Endothelial cell of umbilical vein (primary cell): ENCODE data around the gene GINS3. TPM values are rescaled to one million over a fixed set of nuclear protein-coding genes. Genes with fewer than 3 reads are reported as not detected.

Source experiments
- BruUV-seq: library from RNA; stranded (reverse); fragments of 400-500 nt; replicated peaks from 2 replicates; lab custom pipeline; 2021; lab: Mats Ljungman, UMichigan
- CTCF ChIA-PET: fragments of 300-600, 350-600 bp; sonication (Branson Sonifier 250); formaldehyde crosslinking; loops from one replicate; lab custom pipeline; 2021; ENCODE audit warnings: antibody characterized with exemption, inconsistent platforms; lab: Charles Lee
- POLR2A ChIA-PET: fragments of 300-600, 350-600 bp; sonication (Branson Sonifier 250); formaldehyde crosslinking; loops from one replicate; lab custom pipeline; 2021; ENCODE audit warnings: antibody characterized with exemption, inconsistent platforms; lab: Charles Lee
- DNase-seq: peaks from one replicate; pipeline ENCODE4 v3.0.0-alpha.2; 2011; ENCODE audit warnings: low read depth, low spot score
- FAIRE-seq: peaks from 2 replicates; lab custom pipeline; 2011; peaks lifted over from hg19 to GRCh38; lab: Jason Lieb, UNC
- H2AFZ ChIP-seq: 2 replicates; pipeline ENCODE4 v1.6.0; 2012; ENCODE audit warnings: low read depth, low read length, control low read depth, inconsistent platforms
- H3K27ac ChIP-seq: 2 replicates; pipeline ENCODE4 v1.5.1; 2011; ENCODE audit warnings: low read depth, mild to moderate bottlenecking, control low read depth, low read length, moderate library complexity; ENCODE audit not compliant: insufficient read depth
- H3K27me3 ChIP-seq, 2 experiments: 2 replicates each; pipeline versions ENCODE4 v1.6.0 to v1.6.1; 2011; ENCODE audit warnings: low read length in 2 of 2, mixed read lengths in 1 of 2; ENCODE audit not compliant: control insufficient read depth in 2 of 2, insufficient read depth in 2 of 2
- H3K36me3 ChIP-seq, 2 experiments: 2 replicates in 1 of 2; 3 replicates in 1 of 2; pipeline ENCODE4 v1.5.1; 2011; ENCODE audit warnings: low read length in 2 of 2, mild to moderate bottlenecking in 1 of 2, moderate library complexity in 1 of 2; ENCODE audit not compliant: control insufficient read depth in 2 of 2, insufficient read depth in 2 of 2; ENCODE audit errors: extremely low read depth in 1 of 2
- H3K4me1 ChIP-seq: 3 replicates; pipeline ENCODE4 v1.5.1; 2011; ENCODE audit warnings: mild to moderate bottlenecking, low read length; ENCODE audit not compliant: control insufficient read depth, insufficient read depth; ENCODE audit errors: extremely low read depth
- H3K4me2 ChIP-seq: 2 replicates; pipeline ENCODE4 v1.6.1; 2011; ENCODE audit warnings: low read length, control low read depth, mixed read lengths; ENCODE audit not compliant: insufficient read depth
- H3K4me3 ChIP-seq, 3 experiments: fragments of 200-600 bp in 1 of 3; sonication (generic), shearing (Covaris generic) in 1 of 3; replicated peaks in 1 of 3; 2 replicates each; pipeline ENCODE4 v1.5.1; 2011 to 2016; ENCODE audit warnings: control low read depth in 3 of 3, low read length in 3 of 3, mild to moderate bottlenecking in 2 of 3, inconsistent platforms in 1 of 3, low read depth in 1 of 3, moderate library complexity in 1 of 3; ENCODE audit not compliant: insufficient read depth in 1 of 3
- H3K79me2 ChIP-seq: 2 replicates; pipeline ENCODE4 v1.6.0; 2012; ENCODE audit warnings: low read length, inconsistent platforms; ENCODE audit not compliant: control insufficient read depth, insufficient read depth
- H3K9ac ChIP-seq: replicated peaks from 2 replicates; pipeline ENCODE3; 2011; ENCODE audit warnings: low read length, control low read depth; ENCODE audit not compliant: insufficient read depth; ENCODE audit errors: extremely low read depth
- H3K9me1 ChIP-seq: replicated peaks from 3 replicates; pipeline ENCODE4 v1.6.0; 2011; ENCODE audit warnings: mild to moderate bottlenecking, low read length; ENCODE audit not compliant: control insufficient read depth, insufficient read depth; ENCODE audit errors: extremely low read depth
- H3K9me3 ChIP-seq: replicated peaks from 2 replicates; pipeline ENCODE4 v1.5.1; 2012; ENCODE audit warnings: low read length, inconsistent platforms; ENCODE audit not compliant: control insufficient read depth, insufficient read depth
- H4K20me1 ChIP-seq: replicated peaks from 2 replicates; pipeline ENCODE3; 2011; ENCODE audit warnings: mild to moderate bottlenecking, low read length; ENCODE audit not compliant: control insufficient read depth, insufficient read depth; ENCODE audit errors: extremely low read depth
- CTCF ChIP-seq, 2 donors: IDR thresholded peaks; 1 replicate in 1 of 2; 2 replicates in 1 of 2; pipeline ENCODE4 v1.5.1; 2011; ENCODE audit warnings: low read length in 2 of 2, mild to moderate bottlenecking in 2 of 2, moderate library complexity in 2 of 2, control low read depth in 1 of 2, inconsistent platforms in 1 of 2, low read depth in 1 of 2; ENCODE audit not compliant: insufficient read depth in 1 of 2; ENCODE audit errors: extremely low read depth in 1 of 2
- EZH2 ChIP-seq: IDR thresholded peaks from 2 replicates; pipeline ENCODE4 v1.6.1; 2012; ENCODE audit warnings: borderline replicate concordance, low read depth, mild to moderate bottlenecking, moderate library complexity, low read length, inconsistent platforms; ENCODE audit not compliant: severe bottlenecking
- FOS ChIP-seq: IDR thresholded peaks from 2 replicates; pipeline ENCODE4 v1.6.1; 2011; ENCODE audit warnings: mild to moderate bottlenecking, low read length, moderate library complexity, borderline replicate concordance; ENCODE audit not compliant: insufficient read depth
- GATA2 ChIP-seq: IDR thresholded peaks from 2 replicates; pipeline ENCODE4 v1.7.0; 2011; ENCODE audit warnings: low read depth, mild to moderate bottlenecking, moderate library complexity, mixed read lengths, low read length; ENCODE audit not compliant: insufficient read length, insufficient read depth
- JUN ChIP-seq: IDR thresholded peaks from 2 replicates; pipeline ENCODE4 v1.6.1; 2011; ENCODE audit warnings: borderline replicate concordance, low read depth; ENCODE audit not compliant: insufficient read length, insufficient read depth
- MAX ChIP-seq: IDR thresholded peaks from 2 replicates; pipeline ENCODE4 v1.6.1; 2011; ENCODE audit not compliant: insufficient read depth, insufficient read length
- MYC ChIP-seq: IDR thresholded peaks from one replicate; pipeline ENCODE4 v1.6.1; 2011; ENCODE audit warnings: mild to moderate bottlenecking, low read depth, low read length
- POLR2A ChIP-seq: IDR thresholded peaks from 2 replicates; pipeline ENCODE4 v1.6.1; 2012; ENCODE audit warnings: low read depth, mild to moderate bottlenecking, control low read depth, low read length
- POLR2AphosphoS5 ChIP-seq: IDR thresholded peaks from 2 replicates; pipeline ENCODE4 v1.6.1; 2012; ENCODE audit warnings: low read depth, mild to moderate bottlenecking, control low read depth, low read length, moderate library complexity; ENCODE audit not compliant: insufficient read depth
- dilution Hi-C: fragments of 300-500 bp; cut with MboI; formaldehyde crosslinking; loops from one replicate; pipeline ENCODE4 v1.15.0; 2019; ENCODE audit warnings: low sequenced_read_pairs; ENCODE audit not compliant: extremely low pct_ligation_motif_present
- intact Hi-C: fragments of 100-400 bp; cut with micrococcal nuclease; formaldehyde crosslinking; loops from one replicate; pipeline ENCODE4 v1.10.0; 2022
- polyA plus RNA-seq, 4 experiments: library from polyadenylated mRNA; depleted of rRNA in 3 of 4; stranded (reverse) in 3 of 4; unstranded in 1 of 4; fragments of >200 nt; gene quantifications; 2 replicates each; pipeline versions ENCODE4 v1.2.1 to v1.2.3, GENCODE V29; 2011 to 2012; ENCODE audit warnings: missing spikeins in 1 of 4
- total RNA-seq: library from RNA; stranded (reverse); gene quantifications from 2 replicates; pipeline ENCODE4 v1.2.3, GENCODE V29; 2021

The GINS3 gene
- total and polyA plus RNA-seq, 2 donors (not counting 3 experiments of a cell fraction or from before 2014, with no cell fraction given): 17.2 to 24.1 TPM

GRCh38 chr16:58361726-58362125 lies 30.5 kb upstream of the GINS3 start:
- Histone ChIP-seq H2AFZ (no peak overlapping the region), H3K9ac (no peak overlapping the region), H3K9me1 (no peaks in the 10 kb centered on the region), H4K20me1 (no peaks in the 10 kb centered on the region), H3K79me2 (no peaks in the 10 kb centered on the region), H3K36me3 (no peaks in the 10 kb centered on the region), H3K4me2 (no peak overlapping the region), H3K4me3 (no peak overlapping the region), H3K4me1 (no peaks in the 10 kb centered on the region), H3K9me3 (no peaks in the 10 kb centered on the region), H3K27ac (no peak overlapping the region), H3K27me3 (no peaks in the 10 kb centered on the region)
- ChIA-PET POLR2A (no interaction called here), CTCF (interaction anchor here (1.6 kb wide), 1 partner anchor 12 kb away, joined by 5 read pairs; no protein-coding TSS in a partner anchor)
- TF ChIP-seq MYC: no peak
- dilution Hi-C loops: no loop called here
- BruUV-seq: no TSS peak
- FAIRE-seq (no peak), DNase-seq (no peak)
- intact Hi-C loops: no loop called here

- dilution Hi-C loops (no loop called here), intact Hi-C loops (no loop called here)
Measured at GRCh38 chr16:58363746-58364393, 28.4 kb upstream of the GINS3 start.

More at GRCh38 chr16:58363746-58364393, 28.4 kb upstream of the GINS3 start:
- ChIA-PET CTCF (no interaction called here), POLR2A (no interaction called here)
- Histone ChIP-seq H3K9me3 (no peaks in the 10 kb centered on the region), H3K27me3 (no peaks in the 10 kb centered on the region), H3K4me2 (no peak overlapping the region), H2AFZ (no peak overlapping the region), H3K79me2 (no peaks in the 10 kb centered on the region), H3K4me3 (no peak overlapping the region), H3K9ac (no peak overlapping the region), H3K4me1 (no peaks in the 10 kb centered on the region), H3K9me1 (no peaks in the 10 kb centered on the region), H3K36me3 (no peaks in the 10 kb centered on the region), H4K20me1 (no peaks in the 10 kb centered on the region), H3K27ac (no peak overlapping the region)
- TF ChIP-seq POLR2A: no peak
- no peak for TF ChIP-seq CTCF (IDR thresholded peaks at IDR 0.05; ENCODE audit: extremely low read depth in 1 of 2, insufficient read depth in 1 of 2, low read depth in 1 of 2, low read length in 2 of 2)
- no peak for TF ChIP-seq JUN
- no peak for TF ChIP-seq GATA2
- no peak for TF ChIP-seq MYC
- TF ChIP-seq EZH2: no peak
- TF ChIP-seq MAX: no peak
- no peak for TF ChIP-seq FOS
- TF ChIP-seq POLR2AphosphoS5: no peak
- FAIRE-seq (no peak), DNase-seq (no peak)
- BruUV-seq: no TSS peak
